ENCODE measurements around the gene PLIN4.

DNA sequence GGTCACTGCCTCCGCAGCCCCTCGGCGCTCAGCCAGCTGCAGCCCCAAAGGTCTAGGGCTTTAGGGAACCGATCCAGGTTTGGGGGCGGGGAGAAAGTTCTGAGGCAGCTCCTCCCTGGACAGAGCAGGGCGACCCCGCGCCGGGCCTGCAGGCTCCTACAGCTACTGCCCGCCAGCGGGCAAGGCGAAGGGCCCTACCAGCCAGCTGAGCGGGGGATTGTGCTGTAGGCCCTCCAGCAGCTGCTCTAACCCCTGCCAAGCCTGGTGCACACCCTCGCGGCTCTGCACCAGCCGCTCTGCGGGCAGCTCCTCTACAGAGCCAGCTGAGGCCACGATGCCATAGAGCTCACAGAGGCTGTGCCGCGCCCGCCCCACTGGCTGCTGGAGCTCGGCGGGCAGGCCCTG is 14.0 kb downstream of the PLIN4 start:
- TF ChIP-seq CTCF (IDR thresholded peaks at IDR 0.05) (no peak), EP300 (IDR thresholded peaks at IDR 0.05) (no peak)
